SK-N-SH treated with all-trans-retinoic acid at 6 μM for 48 hours (cell line): Measurements from ENCODE around the gene S100A1.
"Not testable (repeated sequence)": the region's sequence is repeated elsewhere in the genome, so short reads cannot be mapped to it uniquely, and the experiment has no call there.

ENCODE experiments used
- ATAC-seq: fragments of 200-7000 bp; cut with Tn5 transposase; 3 replicates; pipeline ENCODE4 v1.9.1; 2020; ENCODE audit warnings: mild to moderate bottlenecking, moderate library complexity
- ARNTL ChIP-seq: fragments of 450-650 bp; formaldehyde crosslinking; IDR thresholded peaks from 2 replicates; pipeline ENCODE4 v1.5.0; 2020; ENCODE audit warnings: low read depth, mild to moderate bottlenecking, moderate library complexity, borderline replicate concordance
- BACH2 ChIP-seq: fragments of 250-450 bp; sonication (Bioruptor Pico); IDR thresholded peaks from 2 replicates; pipeline ENCODE4 v1.9.0; 2021; ENCODE audit warnings: mild to moderate bottlenecking, borderline replicate concordance
- CSDC2 ChIP-seq: fragments of 250-450 bp; sonication (Bioruptor Pico); IDR thresholded peaks from 2 replicates; pipeline ENCODE4 v1.5.0; 2020; ENCODE audit warnings: mild to moderate bottlenecking, moderate library complexity
- GLIS3 ChIP-seq: fragments of 250-450 bp; sonication (Bioruptor Pico); IDR thresholded peaks from 2 replicates; pipeline ENCODE4 v1.5.0; 2020; ENCODE audit warnings: mild to moderate bottlenecking, moderate library complexity
- ISL1 ChIP-seq: fragments of 250-450 bp; sonication (Bioruptor Pico); IDR thresholded peaks from 2 replicates; pipeline ENCODE4 v2.1.2; 2022; ENCODE audit warnings: mild to moderate bottlenecking, moderate library complexity
- OSR1 ChIP-seq: fragments of 250-450 bp; sonication (Bioruptor Pico); IDR thresholded peaks from 2 replicates; pipeline ENCODE4 v1.8.0; 2022; ENCODE audit warnings: moderate library complexity, mild to moderate bottlenecking, inconsistent platforms
- PPARA ChIP-seq: fragments of 250-450 bp; sonication (Bioruptor Pico); IDR thresholded peaks from 2 replicates; pipeline ENCODE4 v1.5.0; 2020; ENCODE audit warnings: mild to moderate bottlenecking, borderline replicate concordance
- SNAI2 ChIP-seq: fragments of 250-450 bp; sonication (Bioruptor Pico); IDR thresholded peaks from 2 replicates; pipeline ENCODE4 v1.5.0; 2020; ENCODE audit warnings: mild to moderate bottlenecking, moderate library complexity
- ZC3H10 ChIP-seq: fragments of 250-450 bp; sonication (Bioruptor Pico); IDR thresholded peaks from 2 replicates; pipeline ENCODE4 v1.5.1; 2021; ENCODE audit warnings: mild to moderate bottlenecking, moderate library complexity
- ZFP3 ChIP-seq: fragments of 250-450 bp; sonication (Bioruptor Pico); IDR thresholded peaks from 2 replicates; pipeline ENCODE4 v1.5.0; 2020; ENCODE audit warnings: mild to moderate bottlenecking, moderate library complexity
- ZFP30 ChIP-seq: fragments of 450-650 bp; formaldehyde crosslinking; IDR thresholded peaks from 2 replicates; pipeline ENCODE4 v1.5.0; 2022; ENCODE audit warnings: mild to moderate bottlenecking, moderate library complexity
- ZNF565 ChIP-seq: fragments of 450-650 bp; formaldehyde crosslinking; conservative IDR thresholded peaks from 2 replicates; pipeline ENCODE4 v1.5.0; 2020; ENCODE audit warnings: low read depth, mild to moderate bottlenecking, moderate library complexity
- ZNF70 ChIP-seq: fragments of 450-650 bp; formaldehyde crosslinking; IDR thresholded peaks from 2 replicates; pipeline ENCODE4 v1.5.0; 2020; ENCODE audit warnings: mild to moderate bottlenecking, moderate library complexity
- ZNF8 ChIP-seq: fragments of 450-650 bp; formaldehyde crosslinking; IDR thresholded peaks from 2 replicates; pipeline ENCODE4 v1.5.0; 2020; ENCODE audit warnings: mild to moderate bottlenecking, moderate library complexity
- TF ChIP-seq, protein P1 (sequence below): fragments of 250-450 bp; sonication (Bioruptor Pico); IDR thresholded peaks from 2 replicates; pipeline ENCODE4 v1.5.0; 2020; ENCODE audit warnings: mild to moderate bottlenecking, moderate library complexity
- TF ChIP-seq, protein P2 (sequence below): fragments of 250-450 bp; sonication (Bioruptor Pico); IDR thresholded peaks from 2 replicates; pipeline ENCODE4 v1.5.1; 2020; ENCODE audit warnings: low read depth, mild to moderate bottlenecking, moderate library complexity
- TF ChIP-seq, protein P3 (sequence below): fragments of 250-450 bp; sonication (Bioruptor Pico); IDR thresholded peaks from 2 replicates; pipeline ENCODE4 v1.8.0; 2020; ENCODE audit warnings: mild to moderate bottlenecking, moderate library complexity, borderline replicate concordance
- TF ChIP-seq, protein P4 (sequence below): fragments of 250-450 bp; sonication (Bioruptor Pico); IDR thresholded peaks from 2 replicates; pipeline ENCODE4 v1.5.1; 2021; ENCODE audit warnings: mild to moderate bottlenecking, moderate library complexity
- TF ChIP-seq, protein P5 (sequence below): fragments of 250-450 bp; sonication (Bioruptor Pico); IDR thresholded peaks from 2 replicates; pipeline ENCODE4 v1.8.0; 2021; ENCODE audit warnings: low read depth, mild to moderate bottlenecking, moderate library complexity, borderline replicate concordance

Gene S100A1

DNA sequence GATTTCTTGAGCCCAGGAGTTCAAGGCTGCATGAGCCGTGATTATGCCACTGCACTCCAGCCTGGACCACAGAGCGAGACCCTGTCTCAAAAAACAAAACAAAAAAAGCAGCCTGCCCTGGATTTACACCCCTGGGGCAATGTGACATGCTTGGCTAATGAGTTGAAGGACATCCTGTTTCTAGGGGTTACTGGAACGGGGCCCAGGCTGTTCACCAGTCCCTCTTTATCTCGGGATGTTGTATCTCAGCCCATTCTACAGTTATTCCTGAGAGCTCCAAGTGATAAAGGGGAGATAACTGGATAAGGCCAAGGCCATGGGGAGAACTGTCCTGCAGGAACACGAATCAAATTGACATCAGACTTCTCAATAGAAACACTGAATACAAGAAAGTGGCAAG is 40.9 kb upstream of the S100A1 start:
- ATAC-seq = no peak
- no peak for TF ChIP-seq OSR1
- TF ChIP-seq, protein P1, sequence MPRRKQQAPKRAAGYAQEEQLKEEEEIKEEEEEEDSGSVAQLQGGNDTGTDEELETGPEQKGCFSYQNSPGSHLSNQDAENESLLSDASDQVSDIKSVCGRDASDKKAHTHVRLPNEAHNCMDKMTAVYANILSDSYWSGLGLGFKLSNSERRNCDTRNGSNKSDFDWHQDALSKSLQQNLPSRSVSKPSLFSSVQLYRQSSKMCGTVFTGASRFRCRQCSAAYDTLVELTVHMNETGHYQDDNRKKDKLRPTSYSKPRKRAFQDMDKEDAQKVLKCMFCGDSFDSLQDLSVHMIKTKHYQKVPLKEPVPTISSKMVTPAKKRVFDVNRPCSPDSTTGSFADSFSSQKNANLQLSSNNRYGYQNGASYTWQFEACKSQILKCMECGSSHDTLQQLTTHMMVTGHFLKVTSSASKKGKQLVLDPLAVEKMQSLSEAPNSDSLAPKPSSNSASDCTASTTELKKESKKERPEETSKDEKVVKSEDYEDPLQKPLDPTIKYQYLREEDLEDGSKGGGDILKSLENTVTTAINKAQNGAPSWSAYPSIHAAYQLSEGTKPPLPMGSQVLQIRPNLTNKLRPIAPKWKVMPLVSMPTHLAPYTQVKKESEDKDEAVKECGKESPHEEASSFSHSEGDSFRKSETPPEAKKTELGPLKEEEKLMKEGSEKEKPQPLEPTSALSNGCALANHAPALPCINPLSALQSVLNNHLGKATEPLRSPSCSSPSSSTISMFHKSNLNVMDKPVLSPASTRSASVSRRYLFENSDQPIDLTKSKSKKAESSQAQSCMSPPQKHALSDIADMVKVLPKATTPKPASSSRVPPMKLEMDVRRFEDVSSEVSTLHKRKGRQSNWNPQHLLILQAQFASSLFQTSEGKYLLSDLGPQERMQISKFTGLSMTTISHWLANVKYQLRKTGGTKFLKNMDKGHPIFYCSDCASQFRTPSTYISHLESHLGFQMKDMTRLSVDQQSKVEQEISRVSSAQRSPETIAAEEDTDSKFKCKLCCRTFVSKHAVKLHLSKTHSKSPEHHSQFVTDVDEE = no peak
- TF ChIP-seq PPARA = no peak
- TF ChIP-seq, protein P2, sequence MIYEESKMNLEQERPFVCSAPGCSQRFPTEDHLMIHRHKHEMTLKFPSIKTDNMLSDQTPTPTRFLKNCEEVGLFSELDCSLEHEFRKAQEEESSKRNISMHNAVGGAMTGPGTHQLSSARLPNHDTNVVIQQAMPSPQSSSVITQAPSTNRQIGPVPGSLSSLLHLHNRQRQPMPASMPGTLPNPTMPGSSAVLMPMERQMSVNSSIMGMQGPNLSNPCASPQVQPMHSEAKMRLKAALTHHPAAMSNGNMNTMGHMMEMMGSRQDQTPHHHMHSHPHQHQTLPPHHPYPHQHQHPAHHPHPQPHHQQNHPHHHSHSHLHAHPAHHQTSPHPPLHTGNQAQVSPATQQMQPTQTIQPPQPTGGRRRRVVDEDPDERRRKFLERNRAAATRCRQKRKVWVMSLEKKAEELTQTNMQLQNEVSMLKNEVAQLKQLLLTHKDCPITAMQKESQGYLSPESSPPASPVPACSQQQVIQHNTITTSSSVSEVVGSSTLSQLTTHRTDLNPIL = no peak
- no peak for TF ChIP-seq SNAI2 (CRISPR knock-in tag)
- TF ChIP-seq CSDC2 (CRISPR knock-in tag) = no peak
- no peak for TF ChIP-seq ISL1 (CRISPR knock-in tag)
- TF ChIP-seq ARNTL = no peak
- TF ChIP-seq, protein P3, sequence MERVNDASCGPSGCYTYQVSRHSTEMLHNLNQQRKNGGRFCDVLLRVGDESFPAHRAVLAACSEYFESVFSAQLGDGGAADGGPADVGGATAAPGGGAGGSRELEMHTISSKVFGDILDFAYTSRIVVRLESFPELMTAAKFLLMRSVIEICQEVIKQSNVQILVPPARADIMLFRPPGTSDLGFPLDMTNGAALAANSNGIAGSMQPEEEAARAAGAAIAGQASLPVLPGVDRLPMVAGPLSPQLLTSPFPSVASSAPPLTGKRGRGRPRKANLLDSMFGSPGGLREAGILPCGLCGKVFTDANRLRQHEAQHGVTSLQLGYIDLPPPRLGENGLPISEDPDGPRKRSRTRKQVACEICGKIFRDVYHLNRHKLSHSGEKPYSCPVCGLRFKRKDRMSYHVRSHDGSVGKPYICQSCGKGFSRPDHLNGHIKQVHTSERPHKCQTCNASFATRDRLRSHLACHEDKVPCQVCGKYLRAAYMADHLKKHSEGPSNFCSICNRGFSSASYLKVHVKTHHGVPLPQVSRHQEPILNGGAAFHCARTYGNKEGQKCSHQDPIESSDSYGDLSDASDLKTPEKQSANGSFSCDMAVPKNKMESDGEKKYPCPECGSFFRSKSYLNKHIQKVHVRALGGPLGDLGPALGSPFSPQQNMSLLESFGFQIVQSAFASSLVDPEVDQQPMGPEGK (CRISPR knock-in tag) = no peak
- TF ChIP-seq ZNF70 = no peak
- no peak for TF ChIP-seq ZFP3 (CRISPR knock-in tag)
- no peak for TF ChIP-seq ZFP30

DNA sequence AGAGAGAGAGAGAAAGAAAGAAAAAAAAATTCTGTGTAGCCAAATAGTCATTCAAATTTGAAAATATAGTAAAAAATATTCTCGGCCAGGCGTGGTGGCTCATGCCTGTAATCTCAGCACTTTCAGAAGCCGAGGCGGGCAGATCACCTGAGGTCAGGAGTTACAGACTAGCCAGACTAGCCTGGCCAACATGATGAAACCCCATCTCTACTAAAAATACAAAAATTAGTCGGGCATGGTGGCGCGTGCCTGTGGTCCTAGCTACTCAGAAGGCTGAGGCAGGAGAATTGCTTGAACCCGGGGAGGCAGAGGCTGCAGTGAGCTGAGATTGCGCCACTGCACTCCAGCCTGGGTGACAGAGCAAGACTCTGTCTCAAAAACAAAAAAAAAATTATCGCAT is 40.2 kb upstream of the S100A1 start:
- ATAC-seq = not testable (repeated sequence)

DNA sequence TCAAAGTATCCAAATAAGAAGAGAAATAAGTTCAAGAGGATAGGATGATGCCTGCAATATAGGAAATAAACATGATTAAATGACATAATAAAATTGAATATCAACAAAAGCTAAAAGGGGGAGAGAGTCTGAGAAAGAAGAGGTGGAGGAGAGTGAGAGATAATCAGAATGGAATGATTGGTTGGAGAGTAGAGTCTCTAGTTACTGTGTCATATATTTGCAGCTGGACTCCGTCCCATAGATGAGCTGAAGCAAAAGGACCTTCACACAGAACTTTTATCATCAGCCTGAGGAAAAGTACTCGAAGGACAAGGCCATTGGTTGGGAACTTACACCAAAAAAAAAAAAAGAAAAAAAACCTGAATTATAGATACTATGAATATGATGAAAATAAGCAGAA is 39.8 kb upstream of the S100A1 start:
- TF ChIP-seq ZNF70 (no peak), ZNF8 (CRISPR knock-in tag) (no peak), PPARA (no peak), ZNF565 (no peak), ZC3H10 (CRISPR knock-in tag) (no peak), ZFP30 (no peak), GLIS3 (CRISPR knock-in tag) (no peak), ZFP3 (CRISPR knock-in tag) (no peak)
- TF ChIP-seq, protein P2 = no peak
- TF ChIP-seq, protein P4, sequence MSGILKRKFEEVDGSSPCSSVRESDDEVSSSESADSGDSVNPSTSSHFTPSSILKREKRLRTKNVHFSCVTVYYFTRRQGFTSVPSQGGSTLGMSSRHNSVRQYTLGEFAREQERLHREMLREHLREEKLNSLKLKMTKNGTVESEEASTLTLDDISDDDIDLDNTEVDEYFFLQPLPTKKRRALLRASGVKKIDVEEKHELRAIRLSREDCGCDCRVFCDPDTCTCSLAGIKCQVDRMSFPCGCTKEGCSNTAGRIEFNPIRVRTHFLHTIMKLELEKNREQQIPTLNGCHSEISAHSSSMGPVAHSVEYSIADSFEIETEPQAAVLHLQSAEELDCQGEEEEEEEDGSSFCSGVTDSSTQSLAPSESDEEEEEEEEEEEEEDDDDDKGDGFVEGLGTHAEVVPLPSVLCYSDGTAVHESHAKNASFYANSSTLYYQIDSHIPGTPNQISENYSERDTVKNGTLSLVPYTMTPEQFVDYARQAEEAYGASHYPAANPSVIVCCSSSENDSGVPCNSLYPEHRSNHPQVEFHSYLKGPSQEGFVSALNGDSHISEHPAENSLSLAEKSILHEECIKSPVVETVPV (CRISPR knock-in tag) = no peak
- TF ChIP-seq, all 23 proteins: peak for 0
- ATAC-seq = no peak

DNA sequence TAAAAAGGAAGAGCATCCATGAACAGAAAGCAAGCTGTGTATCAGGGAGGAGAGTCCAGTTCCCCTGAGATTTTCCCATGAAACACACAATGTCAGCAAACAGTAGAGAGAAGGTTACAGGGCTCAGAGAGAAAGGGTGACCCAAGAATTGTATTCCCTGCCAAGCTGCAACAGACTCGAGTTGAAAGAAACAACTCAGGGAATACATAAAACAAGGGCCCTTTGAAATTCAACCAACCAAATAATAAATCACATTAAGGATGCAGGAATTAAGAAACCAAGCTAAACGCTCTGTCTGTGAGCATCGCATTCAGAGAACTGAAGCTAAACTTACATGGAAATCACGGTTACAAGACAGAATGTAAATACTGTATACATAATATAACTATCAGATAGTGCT is 35.5 kb upstream of the S100A1 start:
- TF ChIP-seq ISL1 (CRISPR knock-in tag) = no peak
- no peak for TF ChIP-seq ZNF8 (CRISPR knock-in tag)
- TF ChIP-seq CSDC2 (CRISPR knock-in tag) = no peak
- TF ChIP-seq, protein P5, sequence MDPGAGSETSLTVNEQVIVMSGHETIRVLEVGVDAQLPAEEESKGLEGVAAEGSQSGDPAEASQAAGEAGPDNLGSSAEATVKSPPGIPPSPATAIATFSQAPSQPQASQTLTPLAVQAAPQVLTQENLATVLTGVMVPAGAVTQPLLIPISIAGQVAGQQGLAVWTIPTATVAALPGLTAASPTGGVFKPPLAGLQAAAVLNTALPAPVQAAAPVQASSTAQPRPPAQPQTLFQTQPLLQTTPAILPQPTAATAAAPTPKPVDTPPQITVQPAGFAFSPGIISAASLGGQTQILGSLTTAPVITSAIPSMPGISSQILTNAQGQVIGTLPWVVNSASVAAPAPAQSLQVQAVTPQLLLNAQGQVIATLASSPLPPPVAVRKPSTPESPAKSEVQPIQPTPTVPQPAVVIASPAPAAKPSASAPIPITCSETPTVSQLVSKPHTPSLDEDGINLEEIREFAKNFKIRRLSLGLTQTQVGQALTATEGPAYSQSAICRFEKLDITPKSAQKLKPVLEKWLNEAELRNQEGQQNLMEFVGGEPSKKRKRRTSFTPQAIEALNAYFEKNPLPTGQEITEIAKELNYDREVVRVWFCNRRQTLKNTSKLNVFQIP = no peak
- TF ChIP-seq, protein P3 (CRISPR knock-in tag) = no peak
- no peak for TF ChIP-seq BACH2 (CRISPR knock-in tag)
- no peak for TF ChIP-seq ZFP3 (CRISPR knock-in tag)
- TF ChIP-seq OSR1 = no peak
- TF ChIP-seq ZNF70 = no peak
- TF ChIP-seq, protein P2 = no peak
- TF ChIP-seq ZFP30 = no peak
- no peak for TF ChIP-seq ZNF565
- ATAC-seq = no peak
